Ovary (tissue), 9 donors: ENCODE data around the gene PARD6B. TPM values are rescaled to one million over a fixed set of nuclear protein-coding genes. Genes with fewer than 3 reads are reported as not detected.

Source experiments
- DNase-seq, 5 donors: peaks; one replicate each; pipeline ENCODE4 v3.0.0-alpha.2; 2019 to 2020
- H3K27ac ChIP-seq, 2 donors: fragments of 200-600 bp; one replicate each; pipeline versions ENCODE4 v1.5.1 to v1.8.0; 2019 to 2022
- H3K27me3 ChIP-seq: fragments of 200-600 bp; one replicate; pipeline ENCODE4 v1.8.0; 2022
- H3K36me3 ChIP-seq: fragments of 200-600 bp; sonication (generic); one replicate; pipeline ENCODE4 v1.5.1; 2019
- H3K4me1 ChIP-seq: one replicate; pipeline ENCODE4 v1.8.1; 2013; ENCODE audit warnings: mild to moderate bottlenecking, moderate library complexity; ENCODE audit not compliant: insufficient read depth
- H3K4me3 ChIP-seq: fragments of 200-600 bp; sonication (generic); one replicate; pipeline ENCODE4 v1.5.1; 2017
- H3K9me3 ChIP-seq, 2 donors: fragments of 200-600 bp in 1 of 2; sonication (generic) in 1 of 2; one replicate each; pipeline versions ENCODE4 v1.5.1 to v1.8.1; 2013 to 2019; ENCODE audit warnings: mild to moderate bottlenecking in 1 of 2, moderate library complexity in 1 of 2
- EP300 ChIP-seq: sonication (generic); formaldehyde crosslinking; IDR thresholded peaks from one replicate; pipeline ENCODE4 v1.6.1; 2017; ENCODE audit warnings: antibody characterized with exemption
- POLR2A ChIP-seq: fragments of 450-650 bp; IDR thresholded peaks from one replicate; pipeline ENCODE4 v1.6.1; 2017; ENCODE audit warnings: antibody characterized with exemption, mild to moderate bottlenecking, moderate library complexity
- WGBS, 3 donors: extraction: QIAGEN DNeasy Blood & Tissue Kit in 1 of 3; methylation state at CpG; one replicate each; pipeline versions ENCODE4 v1.1.5 to v1.1.7; 2013 to 2017; 5-methylcytosine and 5-hydroxymethylcytosine counted together
- intact Hi-C, 4 donors: fragments of 100-400 bp; cut with DNase I; formaldehyde crosslinking; loops; one replicate each; pipeline versions ENCODE4 v1.11.0 to v1.15.1; 2022 to 2023
- polyA plus RNA-seq, 2 donors: library from polyadenylated mRNA; stranded (reverse); fragments of 200-250 nt in 1 of 2; fragments of 350-450 nt in 1 of 2; fragmentation: Illumina TruSeq in 1 of 2; extraction: RNeasy Lipid Tissue Mini Kit (QIAGEN cat#74804) in 1 of 2; gene quantifications; one replicate each; pipeline ENCODE4 v1.2.3, GENCODE V29; 2013 to 2014
- total RNA-seq, 7 donors: library from RNA; depleted of rRNA in 2 of 7; stranded (reverse); fragments of >200 nt in 2 of 7; fragmentation: NEBNext Ultra II Directional in 3 of 7; extraction: Animal tissue kit (Norgen Biotek cat#: 25700) in 3 of 7; gene quantifications; one replicate each; pipeline versions ENCODE4 v1.1.0 to v1.2.4, GENCODE V29; 2016 to 2023
- TF ChIP-seq, protein P1 (sequence below), 3 donors: fragments of 450-650 bp in 2 of 3; fragments of 200-600 bp in 1 of 3; IDR thresholded peaks; one replicate each; pipeline versions ENCODE4 v1.5.1 to v1.8.0; 2016 to 2022; ENCODE audit warnings: antibody characterized with exemption in 3 of 3, mild to moderate bottlenecking in 1 of 3
- donor health status: DM: no; HTN: no; CAD: no; lungs with moderate emphysema.
- donor health status: DM: no; HTN: no; CAD: no.
- donor health status: Bipolar disorder and iron deficiency.
- donor health status: DM: yes; HTN: yes; CAD: no.
- donor health status: DM: no; HTN: no; CAD: no.
- donor health status: DM: yes; HTN: yes; CAD: no.

Gene PARD6B
- total and polyA plus RNA-seq, 9 donors, result 0.91 to 14.4 (median 6.0) TPM

DNA sequence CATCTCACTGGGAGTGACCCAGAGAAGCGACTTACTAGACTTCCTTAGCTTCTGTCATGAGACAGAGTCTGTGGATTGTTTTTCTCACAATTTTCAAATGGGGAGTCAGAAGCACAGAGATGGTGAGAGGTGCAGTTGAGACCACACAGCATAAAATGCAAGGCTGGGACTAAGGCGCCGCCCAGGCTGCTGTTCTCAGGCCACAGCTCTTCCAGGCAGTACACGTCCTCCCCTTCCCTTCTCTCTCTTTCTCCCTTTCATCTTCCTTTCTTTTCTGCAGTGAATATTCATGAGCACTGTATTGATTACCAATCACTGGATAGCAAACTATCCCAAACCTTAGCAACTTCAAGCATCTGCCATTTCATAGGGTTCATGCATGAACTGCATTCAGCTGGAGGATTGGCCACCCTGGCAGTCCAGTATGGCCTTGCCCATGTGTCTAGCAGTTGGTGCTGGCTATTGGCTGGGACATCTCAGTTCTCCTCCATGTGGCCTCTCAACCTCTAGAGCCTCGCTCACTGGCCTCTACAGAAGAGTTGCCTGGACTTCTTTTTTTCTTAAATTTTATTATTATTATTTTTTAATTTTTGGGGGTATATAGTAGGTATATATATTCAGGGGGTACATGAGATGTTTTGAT lies 74.9 kb downstream of the PARD6B start:
- Histone ChIP-seq H3K9me3 (no peaks in the 10 kb centered on the region), H3K27me3 (no peaks in the 10 kb centered on the region), H3K4me1 (no peaks in the 10 kb centered on the region), H3K36me3 (no peaks in the 10 kb centered on the region), H3K27ac (no peak overlapping the region), H3K4me3 (no peak overlapping the region)
- no peak for DNase-seq
- intact Hi-C loops, result loop anchor here in 1 of 4 donors (10.0 kb wide), 1 partner anchor 69 kb away; no protein-coding TSS in a partner anchor
- TF ChIP-seq, protein P1, sequence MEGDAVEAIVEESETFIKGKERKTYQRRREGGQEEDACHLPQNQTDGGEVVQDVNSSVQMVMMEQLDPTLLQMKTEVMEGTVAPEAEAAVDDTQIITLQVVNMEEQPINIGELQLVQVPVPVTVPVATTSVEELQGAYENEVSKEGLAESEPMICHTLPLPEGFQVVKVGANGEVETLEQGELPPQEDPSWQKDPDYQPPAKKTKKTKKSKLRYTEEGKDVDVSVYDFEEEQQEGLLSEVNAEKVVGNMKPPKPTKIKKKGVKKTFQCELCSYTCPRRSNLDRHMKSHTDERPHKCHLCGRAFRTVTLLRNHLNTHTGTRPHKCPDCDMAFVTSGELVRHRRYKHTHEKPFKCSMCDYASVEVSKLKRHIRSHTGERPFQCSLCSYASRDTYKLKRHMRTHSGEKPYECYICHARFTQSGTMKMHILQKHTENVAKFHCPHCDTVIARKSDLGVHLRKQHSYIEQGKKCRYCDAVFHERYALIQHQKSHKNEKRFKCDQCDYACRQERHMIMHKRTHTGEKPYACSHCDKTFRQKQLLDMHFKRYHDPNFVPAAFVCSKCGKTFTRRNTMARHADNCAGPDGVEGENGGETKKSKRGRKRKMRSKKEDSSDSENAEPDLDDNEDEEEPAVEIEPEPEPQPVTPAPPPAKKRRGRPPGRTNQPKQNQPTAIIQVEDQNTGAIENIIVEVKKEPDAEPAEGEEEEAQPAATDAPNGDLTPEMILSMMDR (IDR thresholded peaks at IDR 0.05), result no peak
- TF ChIP-seq EP300 (no peak), POLR2A (no peak)
- WGBS, 3 donors, result 92 to 94% (median 92%) methylated on average over 5 of the region's 5 CpGs

Other genes starting within 250 kb of the PARD6B start
- 10 to 100 TPM; 17.6 to 31.1 (median 26.6) TPM for gene PTPN1, start 221.2 kb upstream of the PARD6B start, total RNA-seq
- 10 to 100 TPM; 24.6 to 36.7 TPM for gene PTPN1, start 221.2 kb upstream of the PARD6B start, polyA plus RNA-seq
- 10 to 100 TPM in 2 of 7 donors, 1 to 10 TPM in 5; 1.3 to 22.7 (median 8.0) TPM for gene RIPOR3, start 40.0 kb upstream of the PARD6B start, total RNA-seq
- 1 to 10 TPM; 1.7 to 9.6 TPM for gene RIPOR3, start 40.0 kb upstream of the PARD6B start, polyA plus RNA-seq
- gene BCAS4, start 63.5 kb downstream of the PARD6B start, total RNA-seq, result 1 to 10 TPM; 2.0 to 9.1 (median 3.3) TPM
- gene BCAS4, start 63.5 kb downstream of the PARD6B start, polyA plus RNA-seq, result 1 to 10 TPM; 2.6 to 2.7 TPM
- 10 to 100 TPM; 41.1 to 94.7 (median 75.5) TPM for gene ADNP, start 199.9 kb downstream of the PARD6B start, total RNA-seq
- gene ADNP, start 199.9 kb downstream of the PARD6B start, polyA plus RNA-seq, result 10 to 100 TPM; 30.8 to 80.5 TPM
- gene DPM1, start 227.0 kb downstream of the PARD6B start, total RNA-seq, result 10 to 100 TPM; 31.1 to 47.2 (median 37.8) TPM
- 10 to 100 TPM; 41.5 to 53.8 TPM for gene DPM1, start 227.0 kb downstream of the PARD6B start, polyA plus RNA-seq
- gene MOCS3, start 227.2 kb downstream of the PARD6B start, total RNA-seq, result 1 to 10 TPM; 3.0 to 5.6 (median 5.0) TPM
- 1 to 10 TPM; 3.3 to 3.8 TPM for gene MOCS3, start 227.2 kb downstream of the PARD6B start, polyA plus RNA-seq